ENCODE data around the gene PCGF1.

PCGF1 gene

GRCh38 chr2:74514368-74515270, 7.1 kb upstream of the PCGF1 start, which contains the start of gene TLX2:
Gene TLX2 (plus strand): TSS chr2:74514450. CDS start chr2:74514807, 357 bp downstream.
- no peak for DNase-seq

DNA sequence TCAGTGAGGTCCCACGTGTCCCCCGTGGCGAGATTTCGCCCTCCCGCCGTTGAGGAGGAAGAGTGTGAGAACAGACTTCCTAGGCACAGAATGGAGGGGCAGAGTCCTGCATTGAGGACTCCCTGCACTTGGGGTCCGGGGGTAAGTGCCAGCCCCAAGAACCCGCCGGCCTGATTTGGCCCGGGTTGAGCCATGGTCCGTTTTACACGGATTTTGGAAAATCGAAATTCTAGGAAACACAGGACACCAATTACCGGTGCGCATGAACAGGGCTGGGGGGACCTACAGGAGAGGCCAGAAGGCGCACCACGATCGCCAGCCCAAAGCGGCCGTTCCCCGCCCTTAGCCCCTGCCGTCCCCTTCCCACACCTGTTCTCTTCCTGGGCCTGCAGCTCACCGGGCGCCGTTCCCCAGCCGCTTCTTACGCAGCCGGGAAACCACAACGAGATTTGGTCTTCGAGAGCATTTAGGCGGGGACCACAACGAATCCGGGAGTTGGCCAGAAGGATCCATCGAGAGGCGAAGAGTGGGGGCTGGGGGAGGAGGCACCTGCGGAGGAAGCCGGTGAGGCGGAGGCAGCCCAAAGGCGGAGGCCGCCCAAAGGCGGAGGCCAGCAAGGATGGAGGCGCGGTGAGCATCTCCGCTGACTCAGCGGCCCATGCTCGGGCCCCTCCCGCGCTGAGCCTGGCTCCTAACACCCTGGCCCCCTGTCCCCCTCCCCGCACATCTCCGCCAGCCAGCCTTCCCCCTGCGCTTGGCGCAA, 6.3 kb upstream of the PCGF1 start:
- no peak for DNase-seq

DNA sequence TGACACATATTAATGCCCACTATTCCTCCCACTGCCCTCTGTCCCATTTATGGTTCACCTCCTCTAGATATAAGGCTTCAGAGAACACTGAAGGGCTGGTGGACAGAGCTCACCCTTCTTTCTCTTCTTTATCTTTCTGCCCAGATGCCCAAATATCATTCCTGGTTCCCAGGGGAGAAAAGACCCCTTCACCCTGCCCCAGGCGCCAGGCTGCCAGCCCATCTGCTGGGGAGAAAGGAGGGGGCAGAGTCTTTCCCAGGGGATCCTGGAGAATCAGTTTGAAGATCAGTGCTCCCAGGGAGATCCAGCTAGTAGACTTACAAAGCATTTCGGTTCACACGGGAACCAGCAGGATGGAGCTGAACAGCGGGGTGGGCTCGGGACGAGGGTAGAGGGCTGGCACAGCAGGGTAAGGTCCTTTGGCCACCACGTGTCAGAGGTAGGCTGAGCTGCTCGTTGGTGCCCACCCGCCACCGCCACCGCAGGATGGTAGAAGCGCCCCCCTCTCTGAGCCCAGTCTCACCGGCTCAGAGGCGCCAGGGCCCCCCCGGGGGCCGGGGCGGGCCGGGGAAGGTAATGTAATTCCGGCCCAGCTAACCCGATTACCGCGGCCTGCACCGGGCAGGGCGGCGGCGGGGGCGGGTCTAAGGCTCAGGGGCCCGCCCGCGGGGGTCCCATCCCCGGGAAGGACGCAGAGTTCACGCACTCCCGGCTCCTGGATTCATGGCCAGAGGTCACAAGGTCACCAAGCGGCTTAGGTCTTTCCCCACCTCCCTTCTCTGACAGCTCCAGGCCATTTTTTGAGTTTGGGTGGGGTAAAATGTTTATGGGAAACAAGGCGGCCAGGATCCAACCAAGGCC, 5.5 kb upstream of the PCGF1 start:
- no peak for DNase-seq

DNA sequence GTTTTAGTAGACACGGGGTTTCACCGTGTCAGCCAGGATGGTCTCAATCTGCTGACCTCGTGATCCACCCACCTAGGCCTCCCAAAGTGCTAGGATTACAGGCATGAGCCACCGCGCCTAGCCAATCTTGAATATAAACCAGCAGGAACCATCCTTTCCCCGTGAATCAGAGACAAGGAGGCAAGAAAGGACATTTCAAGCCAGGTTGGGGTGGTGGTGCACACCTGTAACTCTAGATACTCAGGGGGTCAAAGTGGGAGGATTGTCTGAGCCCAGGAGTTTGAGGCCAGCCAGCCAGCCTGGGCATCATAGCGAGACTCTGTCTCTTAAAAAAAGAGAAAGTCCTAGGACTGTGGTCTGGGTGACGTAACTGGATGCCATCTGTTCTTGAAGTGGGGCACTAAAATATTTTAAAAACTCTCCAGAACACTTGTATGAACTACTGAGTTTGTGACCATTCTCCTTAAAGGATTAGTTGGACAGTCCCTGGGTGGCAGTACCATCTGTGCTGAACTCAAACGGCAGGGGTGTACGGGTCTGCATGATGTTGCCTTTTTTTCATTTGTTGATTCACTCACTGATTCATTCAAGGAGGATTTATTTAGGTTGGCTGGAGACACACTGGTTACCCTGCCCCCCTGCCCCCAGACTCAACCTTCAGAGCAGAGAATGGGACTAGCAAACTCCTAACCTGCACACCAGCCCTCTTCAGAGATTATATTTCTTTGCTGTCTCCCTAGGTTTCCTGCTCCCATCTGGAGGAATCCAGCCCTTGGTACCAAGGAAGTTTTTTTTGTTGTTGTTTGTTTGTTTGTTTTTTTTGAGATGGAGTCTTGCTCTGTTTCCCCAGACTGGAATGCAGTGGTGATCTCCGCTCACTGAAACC, 3.9 kb upstream of the PCGF1 start:
- DNase-seq, result no peak

DNA sequence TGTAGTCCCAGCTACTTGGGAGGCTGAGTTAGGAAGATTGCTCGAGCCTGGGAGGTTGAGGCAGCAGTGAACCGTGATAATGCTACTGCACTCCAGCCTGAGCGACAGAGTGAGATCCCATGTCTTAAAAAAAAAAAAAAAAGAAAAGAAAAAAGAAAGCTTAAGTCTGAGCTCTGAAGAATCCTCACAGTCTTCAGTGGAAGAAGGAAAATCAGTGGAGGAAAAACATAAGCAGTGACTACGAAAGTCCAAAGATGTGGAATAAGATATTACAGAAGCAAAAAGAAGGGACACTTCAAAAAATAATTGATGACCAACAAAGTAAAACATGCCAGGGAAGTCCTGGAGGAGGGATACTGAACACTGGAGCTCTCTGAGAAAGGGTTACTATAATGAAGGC, 2.8 kb upstream of the PCGF1 start:
- no peak for DNase-seq

- DNase-seq, result no peak
Measured at GRCh38 chr2:74507926-74508520, 528 bp upstream of the PCGF1 start.

DNA sequence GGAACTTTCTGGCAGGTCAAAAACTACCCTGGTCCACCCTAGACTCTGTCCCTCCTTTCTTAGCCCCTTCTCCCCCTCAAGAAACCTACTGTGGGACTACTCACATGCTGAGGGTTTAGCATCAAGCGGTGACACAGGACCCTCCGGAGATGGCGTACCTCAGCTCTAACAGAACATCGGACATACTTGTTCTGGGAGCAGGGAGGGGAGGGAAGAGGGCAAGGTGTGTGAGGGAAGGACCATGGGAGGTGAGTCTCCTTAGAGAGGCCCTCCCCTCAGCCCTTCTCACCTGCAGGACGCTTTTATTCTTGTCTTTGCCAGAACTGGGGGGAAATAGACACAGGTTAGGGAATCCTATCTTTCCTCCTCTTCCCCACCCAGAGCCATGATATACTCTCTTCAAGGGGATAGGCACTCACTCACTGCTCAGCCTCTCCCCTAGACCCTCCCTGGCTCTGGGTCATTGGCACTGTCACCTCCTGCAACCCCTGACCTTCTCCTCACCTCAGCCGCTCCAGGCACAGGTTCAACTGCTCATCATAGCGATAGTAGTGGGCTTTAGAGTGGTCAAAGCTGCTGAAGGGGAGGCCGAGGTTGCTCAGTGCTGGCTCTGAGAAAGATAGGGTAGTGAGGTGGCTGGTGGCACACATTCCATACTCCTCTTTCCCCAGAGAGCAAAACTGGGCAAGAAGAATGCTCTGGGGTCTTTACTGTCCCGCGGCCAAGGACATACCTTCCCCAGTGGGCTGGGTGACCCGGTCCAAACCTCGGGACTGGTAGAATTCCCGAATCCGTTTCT, 1.8 kb downstream of the PCGF1 start:
- no peak for DNase-seq

DNA sequence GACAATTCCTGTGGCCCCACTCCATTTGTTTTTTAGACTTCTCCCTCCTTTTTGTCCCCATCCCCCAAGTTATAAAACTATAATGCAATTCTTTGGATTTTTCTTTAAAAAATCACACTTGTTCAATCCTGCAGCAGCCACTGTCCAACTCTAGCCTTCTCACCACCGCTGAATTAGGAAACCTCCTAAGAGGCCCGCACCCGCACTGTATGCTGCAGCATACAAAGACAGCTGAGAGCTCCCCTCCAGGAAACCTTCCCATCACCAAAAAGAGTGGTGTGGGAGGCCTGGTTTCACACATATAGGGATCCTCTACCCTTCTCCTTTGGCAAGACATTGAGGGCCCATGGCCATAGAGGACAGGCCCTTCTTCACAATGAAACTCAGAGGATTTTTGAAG, 2.9 kb downstream of the PCGF1 start:
- DNase-seq, result no peak

DNA sequence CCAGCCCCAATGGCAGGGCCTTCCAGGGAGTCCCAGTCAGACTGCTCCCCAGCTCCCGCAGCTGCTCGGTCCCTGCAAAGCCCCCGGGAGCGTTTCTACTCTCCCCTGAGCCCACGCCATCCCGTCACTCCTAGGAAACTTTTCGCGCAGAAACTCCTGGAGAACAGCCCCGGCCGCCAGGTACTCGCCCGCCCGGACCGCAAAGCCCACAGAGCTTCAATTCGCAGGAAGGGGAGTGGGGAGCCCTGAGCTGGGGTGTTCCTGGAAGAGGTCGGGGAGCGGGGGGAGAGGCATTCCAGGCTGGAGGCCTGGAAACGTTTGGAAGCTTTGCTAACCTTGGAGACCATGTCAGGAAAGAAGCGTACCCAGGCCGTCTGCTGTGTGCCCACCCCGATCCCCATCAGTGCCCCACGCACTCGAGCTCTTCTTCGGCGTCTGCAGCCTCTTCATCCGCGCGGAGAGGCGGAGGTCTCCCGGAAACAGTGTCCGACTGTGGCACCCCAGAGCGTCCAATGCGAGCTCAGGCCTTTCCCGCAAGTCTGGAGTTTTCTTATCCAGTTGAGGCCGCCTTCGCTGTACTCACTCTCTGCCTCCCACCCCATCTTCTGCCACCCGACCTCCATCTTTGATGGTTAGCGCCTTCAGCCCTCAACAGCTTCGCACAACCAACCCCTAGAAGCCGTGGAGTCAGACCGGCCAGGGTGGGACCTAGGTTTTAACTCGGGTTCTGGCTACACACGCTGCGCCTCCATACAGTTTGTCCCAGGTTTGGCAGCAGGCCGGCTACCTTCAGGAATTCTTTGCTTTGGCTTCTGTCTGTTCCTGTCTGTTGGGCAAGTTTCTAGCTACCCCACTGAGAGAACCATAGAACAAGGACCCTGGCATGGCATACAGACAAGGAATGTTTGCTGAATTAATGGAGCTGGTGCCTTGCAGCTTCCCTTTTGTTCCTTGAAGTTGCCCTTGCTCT, 3.7 kb downstream of the PCGF1 start:
- DNase-seq, result no peak

DNA sequence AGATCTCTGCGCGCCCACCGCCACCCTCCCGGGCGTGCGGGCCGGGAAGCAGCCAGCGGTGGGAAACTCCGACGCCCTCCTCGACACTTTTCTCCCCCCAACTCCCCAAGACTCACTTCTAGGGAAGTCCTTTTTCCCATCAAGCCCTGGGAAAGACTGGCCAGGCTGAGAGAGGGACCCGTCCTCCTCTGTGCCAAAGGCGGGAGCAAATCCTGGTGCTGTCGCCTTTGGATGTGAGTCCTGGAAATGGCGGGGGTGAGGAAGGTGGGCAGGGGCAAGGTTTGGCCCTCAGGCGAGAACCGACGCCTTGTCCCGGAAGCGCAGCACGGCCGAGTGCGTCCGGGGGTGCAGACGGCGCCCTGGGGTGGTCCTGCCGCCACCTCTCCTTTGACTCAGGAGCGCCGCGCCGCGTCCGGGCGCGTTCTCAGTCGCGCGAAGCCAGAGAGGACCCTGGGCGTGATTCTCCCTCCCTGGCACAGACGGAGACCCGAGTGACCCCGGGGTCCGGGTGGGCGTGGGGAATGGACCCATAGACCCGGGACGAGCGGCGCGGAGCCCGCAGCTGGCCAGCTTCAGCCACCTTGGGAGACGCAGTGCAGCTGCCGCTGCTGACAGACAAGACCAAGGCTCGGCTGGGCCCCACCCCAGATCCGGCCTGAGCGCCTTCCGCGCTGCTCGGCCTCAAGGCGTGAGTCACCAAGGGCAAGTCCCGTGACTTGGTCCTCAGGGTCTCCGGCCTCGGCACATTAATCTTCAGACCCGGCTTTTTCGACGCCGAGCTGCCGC, 4.6 kb downstream of the PCGF1 start:
- DNase-seq, result no peak

DNA sequence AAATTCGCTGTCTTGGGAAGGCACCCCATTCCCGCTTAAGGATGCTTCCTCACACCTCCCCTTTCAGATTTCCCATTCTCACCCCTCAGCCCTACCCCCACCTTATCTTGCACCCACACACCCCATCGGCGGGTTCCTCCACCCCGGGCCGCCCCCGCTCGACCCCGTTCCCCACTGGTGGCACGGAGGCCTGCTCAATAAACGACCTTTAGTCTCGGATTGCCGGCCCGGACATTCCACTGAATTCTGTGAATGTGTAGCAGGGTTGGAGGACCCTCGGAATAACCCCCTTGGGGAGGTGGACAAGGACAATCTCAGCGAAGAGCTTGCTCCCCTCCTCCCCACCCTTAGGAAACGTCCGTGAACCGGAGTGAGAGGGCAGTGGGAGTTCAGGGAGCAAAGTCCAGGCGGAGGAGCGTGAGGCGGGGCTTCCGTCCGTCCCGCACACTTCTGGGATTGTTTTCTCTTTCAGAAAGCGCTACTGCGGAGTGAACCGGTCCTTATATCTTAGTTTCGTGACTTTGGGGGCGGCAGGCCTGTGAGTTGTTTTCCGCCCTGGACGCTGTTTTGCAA, 5.3 kb downstream of the PCGF1 start:
- no peak for DNase-seq

GRCh38 chr2:74501335-74502071, 6.0 kb downstream of the PCGF1 start:
- no peak for DNase-seq

GRCh38 chr2:74500578-74500946, 6.9 kb downstream of the PCGF1 start:
- DNase-seq, result no peak

- no peak for DNase-seq
Measured at GRCh38 chr2:74499940-74500577, 7.4 kb downstream of the PCGF1 start.

- no peak for DNase-seq
Measured at GRCh38 chr2:74499267-74499939, 8.1 kb downstream of the PCGF1 start, which contains the start of gene LBX2. Gene LBX2 (minus strand): TSS chr2:74499603. CDS start chr2:74499537, 66 bp downstream.
